M059J (cell line): ENCODE data around the gene SGCG. TPM values are rescaled to one million over a fixed set of nuclear protein-coding genes. Genes with fewer than 3 reads are reported as not detected.
"Not testable (repeated sequence)": the region's sequence is repeated elsewhere in the genome, so short reads cannot be mapped to it uniquely, and the experiment has no call there.

ENCODE experiments used
- DNase-seq: peaks from one replicate; pipeline ENCODE4 v3.0.0-alpha.2; 2012; ENCODE audit warnings: low read depth
- total RNA-seq: library from RNA; depleted of rRNA; stranded (reverse); fragments of >200 nt; shearing (Covaris generic); gene quantifications from 2 replicates; pipeline ENCODE4 v1.2.3, GENCODE V29; 2014

Gene SGCG
- total RNA-seq, 1 experiment from 2014 or later = not detected

DNA sequence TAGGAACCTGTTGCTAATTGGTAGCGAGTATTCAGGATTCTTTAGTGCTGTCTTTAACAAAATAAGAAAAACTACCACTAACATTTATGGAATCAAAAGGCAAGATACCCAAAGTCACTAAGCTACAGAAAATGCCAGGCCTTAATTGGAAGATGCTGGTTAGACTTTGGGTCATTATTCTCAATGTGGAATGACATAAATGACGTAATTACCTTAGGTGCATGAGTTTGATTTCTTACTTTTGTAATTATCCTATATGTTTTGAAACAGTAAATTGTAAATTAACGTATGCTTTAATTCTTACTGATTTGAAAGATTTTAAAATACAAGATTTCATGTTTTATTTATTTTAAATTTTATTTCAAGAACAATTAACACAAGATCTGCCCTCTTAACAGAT lies 25.0 kb downstream of the SGCG start:
- DNase-seq = no peak

DNA sequence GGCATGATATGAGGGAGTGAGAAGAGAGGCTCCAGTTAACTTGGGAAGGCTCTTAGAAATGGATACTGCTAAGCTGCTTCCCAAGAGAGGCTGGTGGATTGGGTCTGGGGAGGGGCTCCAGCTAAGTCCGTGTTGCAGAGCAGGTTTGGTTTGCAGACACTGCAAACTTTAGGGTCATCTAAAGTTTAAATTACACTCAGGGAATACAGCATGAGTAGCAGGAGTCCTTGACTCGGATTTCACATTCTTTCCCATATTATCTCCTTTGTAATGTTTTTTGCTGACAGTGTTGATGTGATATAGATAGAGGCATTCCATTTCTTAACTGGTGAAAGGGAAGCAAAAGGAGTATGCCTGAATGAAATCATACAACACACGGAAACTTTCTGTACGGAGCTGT lies 31.9 kb downstream of the SGCG start:
- no peak for DNase-seq

DNA sequence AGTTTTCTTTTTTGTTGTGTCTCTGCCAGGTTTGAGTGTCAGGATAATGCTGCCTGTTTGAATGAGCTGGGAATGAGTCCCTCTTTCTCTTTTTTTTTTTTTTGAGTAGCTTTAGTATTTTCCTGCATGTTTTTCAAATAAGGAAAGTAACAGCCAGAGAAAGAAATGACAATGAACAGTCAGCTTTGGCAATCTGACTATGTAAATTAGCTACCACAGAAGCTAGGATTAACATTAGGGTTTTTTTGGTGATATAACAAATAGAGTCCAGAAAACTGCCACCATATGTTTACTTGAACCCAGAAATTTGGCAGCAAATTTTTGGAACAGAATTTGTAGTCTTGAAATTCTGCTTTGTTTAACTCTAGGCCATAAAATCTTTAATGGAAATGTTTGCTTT lies 50.5 kb downstream of the SGCG start:
- DNase-seq = no peak

DNA sequence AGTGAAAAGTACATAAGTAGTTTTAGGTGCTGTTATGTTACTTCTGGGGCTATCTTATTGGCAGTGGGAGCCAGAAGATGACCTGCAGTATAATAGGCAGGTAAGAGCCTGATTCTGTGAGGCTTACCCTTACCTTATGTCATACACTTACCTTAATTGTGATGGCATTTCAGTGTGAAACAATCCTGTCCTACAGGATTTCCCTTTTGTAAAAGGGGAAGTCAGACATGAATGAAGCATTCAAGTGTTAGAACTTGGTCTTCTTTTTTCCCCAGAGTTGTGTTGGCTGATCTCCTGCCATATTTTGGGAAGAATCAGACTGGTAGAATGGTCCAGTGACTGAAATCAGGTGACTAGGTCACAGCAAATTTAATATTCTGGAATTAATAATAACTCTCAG lies 55.2 kb downstream of the SGCG start:
- DNase-seq = no peak

DNA sequence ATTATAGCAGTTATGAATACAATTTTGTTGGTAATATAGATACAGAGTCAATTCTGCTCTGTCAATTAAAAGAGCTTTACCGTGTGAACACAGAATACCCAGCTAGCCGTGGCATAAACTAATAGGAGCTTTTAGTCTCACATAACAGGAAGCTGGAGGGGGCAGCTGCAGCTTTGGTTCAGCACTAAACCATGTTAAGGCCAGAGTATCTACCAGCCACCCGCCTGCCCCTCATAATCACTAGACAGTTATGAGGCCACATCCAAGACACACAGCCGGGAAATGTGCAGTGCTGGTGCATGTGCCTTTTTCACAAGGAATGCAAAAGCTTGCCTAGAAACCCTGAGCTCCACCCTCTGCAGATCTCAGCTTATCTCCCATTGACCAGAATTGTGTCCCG lies 62.3 kb downstream of the SGCG start:
- no peak for DNase-seq

DNA sequence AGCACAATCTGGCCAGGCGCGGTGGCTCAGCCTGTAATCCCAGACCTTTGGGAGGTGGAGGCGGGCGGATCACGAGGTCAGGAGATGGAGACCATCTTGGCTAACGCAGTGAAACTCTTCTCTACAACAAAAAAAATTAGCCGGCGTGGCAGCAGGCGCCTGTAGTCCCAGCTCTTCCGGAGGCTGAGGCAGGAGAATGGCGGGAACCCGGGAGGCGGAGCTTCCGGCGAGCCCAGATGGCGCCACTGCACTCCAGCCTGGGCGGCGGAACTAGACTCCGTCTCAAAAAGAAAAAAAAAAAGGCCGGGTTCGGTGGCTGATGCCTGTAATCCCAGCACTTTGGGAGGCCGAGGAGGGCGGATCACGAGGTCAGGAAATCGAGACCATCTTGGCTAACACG lies 67.6 kb downstream of the SGCG start:
- DNase-seq = not testable (repeated sequence)

DNA sequence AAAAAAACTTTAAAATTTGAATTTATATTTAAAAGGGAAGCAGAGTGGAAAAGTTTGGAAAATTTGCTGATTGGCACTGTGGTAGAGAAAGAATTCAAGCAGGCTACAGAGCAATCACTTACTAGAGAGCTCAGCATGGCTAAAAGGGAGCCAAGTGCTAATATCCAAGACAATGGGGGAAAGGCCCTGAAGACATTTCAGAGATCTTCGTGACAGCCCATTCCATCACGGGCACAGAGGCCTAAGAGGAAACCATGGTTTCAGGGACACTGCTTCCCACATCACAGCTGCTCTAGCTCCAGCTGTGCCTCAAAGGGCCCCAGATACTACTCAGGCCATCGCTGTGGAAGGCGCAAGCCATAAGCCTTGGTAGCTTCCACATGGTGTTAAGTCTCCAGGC lies 73.7 kb downstream of the SGCG start:
- no peak for DNase-seq

DNA sequence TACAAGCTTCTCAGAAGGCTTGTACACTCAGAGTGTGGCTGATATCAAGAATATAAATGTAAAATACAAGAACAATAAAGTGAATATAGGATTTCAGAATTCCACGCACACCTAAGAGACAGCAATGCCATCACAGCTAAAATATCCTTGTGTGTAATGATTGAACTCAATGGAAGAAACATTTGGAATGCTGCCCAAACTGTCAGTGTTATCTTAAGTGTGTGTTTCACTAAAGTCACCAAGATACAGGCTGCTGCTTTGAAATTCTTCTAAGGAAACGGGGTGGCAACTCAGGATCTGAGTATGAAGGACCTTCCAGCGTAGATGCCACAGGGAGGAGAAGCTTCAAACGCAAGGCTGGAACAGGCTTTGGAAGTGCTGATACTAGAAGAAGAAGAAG lies 86.8 kb downstream of the SGCG start:
- DNase-seq = no peak

DNA sequence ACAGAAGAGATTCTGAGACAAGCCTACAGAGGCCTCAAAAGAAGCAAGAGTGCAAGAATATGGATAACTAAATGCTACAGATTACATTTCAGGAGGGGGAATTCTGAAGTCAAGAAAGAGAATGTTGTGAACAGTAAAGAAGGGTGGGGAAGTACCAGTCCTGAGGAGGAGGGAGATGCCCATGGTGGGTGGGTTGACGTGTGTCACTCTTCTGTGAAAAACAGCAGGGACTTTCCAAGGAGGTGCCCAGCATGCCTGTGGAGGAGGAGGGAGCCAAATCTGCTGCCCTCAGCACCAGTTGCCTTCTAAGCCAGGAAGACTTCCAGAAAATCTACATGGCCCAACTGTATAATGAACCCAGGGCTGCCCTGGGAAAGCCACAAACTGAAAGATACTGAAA lies 87.7 kb downstream of the SGCG start:
- DNase-seq = no peak

DNA sequence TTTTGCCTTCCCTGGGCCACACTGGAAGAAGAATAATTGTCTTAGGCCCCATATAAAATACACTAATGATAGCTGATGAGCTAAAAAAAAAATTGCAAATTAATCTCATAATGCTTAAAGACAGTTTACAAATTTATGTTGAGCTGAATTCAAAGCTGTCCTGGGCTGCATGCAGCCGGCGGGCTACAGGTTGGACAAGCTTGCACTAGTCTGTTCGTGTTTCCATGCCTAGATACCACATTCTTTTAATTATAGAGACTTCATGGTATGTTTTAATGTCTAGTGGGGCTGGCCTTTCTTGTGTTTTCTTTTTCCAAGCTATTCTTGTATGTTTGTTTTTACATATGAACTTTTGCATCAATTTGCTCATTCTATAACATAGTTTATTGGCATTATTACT lies 90.6 kb downstream of the SGCG start:
- no peak for DNase-seq

DNA sequence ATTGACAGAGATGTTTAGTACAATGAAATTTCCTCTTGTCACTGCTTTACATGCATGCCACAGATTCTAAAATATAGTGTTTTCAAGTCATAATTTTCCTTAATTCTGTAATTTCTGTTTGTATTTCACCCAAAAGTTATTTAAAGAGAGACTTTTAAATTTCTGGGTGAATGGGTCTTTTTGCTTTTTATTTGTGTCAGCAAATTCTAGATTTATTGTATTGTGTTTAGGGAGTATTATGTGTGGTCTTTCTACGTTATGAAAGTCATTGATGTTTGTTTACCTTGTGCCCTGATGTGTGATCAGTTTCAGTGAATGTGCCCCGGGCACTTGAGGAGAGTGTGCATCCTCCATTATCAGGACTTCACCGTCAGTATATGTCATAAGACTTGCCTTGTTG lies 92.7 kb downstream of the SGCG start:
- DNase-seq = no peak

DNA sequence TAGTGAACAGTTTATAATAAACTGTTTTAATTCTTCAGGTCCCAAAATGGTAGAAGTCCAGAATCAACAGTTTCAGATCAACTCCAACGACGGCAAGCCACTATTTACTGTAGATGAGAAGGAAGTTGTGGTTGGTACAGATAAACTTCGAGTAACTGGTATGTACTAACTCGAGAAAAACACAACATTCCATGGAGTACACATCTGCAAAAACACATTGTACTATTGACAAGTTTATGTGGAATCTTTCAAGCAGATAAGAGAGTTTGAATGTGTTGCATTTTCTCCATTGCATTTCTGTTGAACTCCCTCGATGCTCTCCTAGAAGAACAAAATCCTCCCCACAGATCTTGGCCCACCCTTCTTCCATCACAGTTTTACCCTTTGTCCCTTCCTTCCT lies 98.5 kb downstream of the SGCG start:
- DNase-seq = no peak

DNA sequence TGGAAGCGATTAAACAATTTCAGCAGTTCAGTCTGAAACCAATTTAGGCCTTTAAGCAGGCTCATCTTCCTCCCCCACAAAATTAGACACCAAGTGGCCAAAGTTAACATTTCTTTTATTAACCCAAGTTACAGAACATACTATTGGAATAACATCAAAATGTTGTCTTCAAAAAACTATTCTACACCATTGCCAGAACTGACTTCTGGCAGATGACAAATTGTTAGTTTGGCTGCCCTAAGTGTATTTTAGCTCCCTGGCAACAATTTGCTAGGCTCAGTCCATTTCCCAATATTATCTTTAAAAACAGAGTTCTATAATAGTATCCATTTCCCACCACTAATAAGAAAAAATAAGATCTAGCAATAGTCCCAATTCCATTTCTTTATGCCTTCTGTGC lies 107.8 kb downstream of the SGCG start:
- DNase-seq = no peak

DNA sequence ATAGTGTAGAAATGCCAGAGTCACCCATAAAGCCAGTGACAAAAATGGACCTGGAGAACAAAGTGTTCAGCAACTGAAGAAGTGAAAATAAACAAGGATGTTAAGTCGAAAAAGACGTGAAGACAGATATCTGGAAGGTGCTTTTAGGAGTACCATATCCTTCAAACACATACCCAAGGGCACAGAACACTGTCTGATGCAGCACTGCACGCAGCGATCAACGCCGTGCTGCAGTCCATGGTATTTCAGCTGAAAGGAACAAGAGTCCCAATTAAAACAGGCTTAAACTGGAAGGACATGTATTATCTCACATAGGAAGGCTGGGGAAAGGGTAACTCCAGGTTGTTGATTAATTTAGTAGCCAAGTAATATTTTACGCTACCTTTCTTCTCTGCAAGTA lies 108.2 kb downstream of the SGCG start:
- DNase-seq = no peak

DNA sequence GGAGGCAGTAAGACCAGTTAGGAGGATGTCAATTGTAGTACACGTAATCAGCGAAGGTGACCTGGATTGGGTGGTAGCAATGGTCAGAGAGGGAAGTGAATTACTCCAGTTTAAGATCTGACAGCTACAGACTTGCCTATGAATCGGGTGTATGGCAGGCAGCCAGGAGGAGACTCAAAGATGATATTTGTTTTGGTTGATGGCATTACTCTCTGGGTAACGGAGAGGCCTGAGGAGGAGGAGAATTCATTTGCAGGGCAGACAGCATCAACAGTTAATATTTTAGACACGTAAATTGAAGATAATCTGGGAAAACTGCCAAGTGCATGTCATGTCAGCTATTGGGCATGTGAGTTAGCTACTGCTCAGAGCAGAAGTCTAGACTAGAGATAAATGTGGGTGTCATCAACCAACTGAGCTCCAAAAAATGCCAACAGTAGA lies 109.2 kb downstream of the SGCG start:
- DNase-seq = peak; percentile 70

DNA sequence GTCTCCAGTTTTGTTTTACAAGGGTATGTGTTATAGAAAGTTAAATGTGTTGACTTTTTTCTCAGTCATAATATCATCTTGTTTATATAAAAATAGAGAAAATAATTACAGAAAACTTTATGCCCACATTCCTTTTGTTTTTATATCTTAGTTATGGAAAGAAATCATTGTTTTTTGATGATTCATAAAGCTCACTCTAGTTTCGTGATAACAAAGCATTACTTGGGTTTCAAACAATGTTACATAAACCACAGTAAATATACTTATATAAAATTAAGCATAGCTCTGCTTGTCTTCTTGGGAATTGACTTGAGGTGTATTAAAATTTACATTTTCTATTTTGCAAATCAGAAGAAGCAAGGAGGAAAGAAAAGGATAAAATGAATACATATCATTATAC lies 111.8 kb downstream of the SGCG start:
- peak; percentile 21 for DNase-seq

DNA sequence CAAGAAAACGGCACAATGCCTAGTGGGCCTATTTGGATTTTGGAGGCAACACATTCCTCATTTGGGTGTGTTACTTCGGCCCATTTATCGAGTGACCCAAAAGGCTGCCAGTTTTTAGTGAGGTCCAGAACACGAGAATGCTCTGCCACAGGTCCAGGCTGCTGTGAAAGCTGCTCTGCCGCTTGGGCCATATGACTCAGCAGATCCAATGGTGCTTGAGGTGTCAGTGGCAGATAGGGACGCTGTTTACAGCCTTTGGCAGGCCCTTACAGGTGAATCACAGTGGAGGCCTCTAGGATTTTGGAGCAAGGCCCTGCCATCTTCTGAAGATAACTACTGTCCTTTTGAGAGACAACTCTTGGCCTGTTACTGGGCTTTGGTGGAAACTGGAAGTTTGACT lies 134.1 kb downstream of the SGCG start:
- not testable (repeated sequence) for DNase-seq

DNA sequence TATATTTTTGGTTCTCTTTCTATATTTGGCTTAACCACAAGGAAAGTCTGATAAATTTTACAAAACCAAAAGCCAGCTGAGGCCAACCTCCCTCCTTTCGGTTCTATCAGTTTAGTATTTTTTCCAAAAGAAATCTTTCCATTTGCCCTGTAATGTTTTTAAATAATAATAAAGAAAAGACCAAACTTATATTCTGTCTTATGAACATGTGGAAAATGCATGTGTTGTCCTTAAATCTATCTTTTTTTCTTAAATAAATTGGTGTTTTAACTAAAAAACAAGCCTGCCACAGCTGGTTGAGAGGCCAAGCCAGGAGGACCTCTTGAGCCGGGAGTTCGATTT lies 139.1 kb downstream of the SGCG start:
- DNase-seq = no peak

DNA sequence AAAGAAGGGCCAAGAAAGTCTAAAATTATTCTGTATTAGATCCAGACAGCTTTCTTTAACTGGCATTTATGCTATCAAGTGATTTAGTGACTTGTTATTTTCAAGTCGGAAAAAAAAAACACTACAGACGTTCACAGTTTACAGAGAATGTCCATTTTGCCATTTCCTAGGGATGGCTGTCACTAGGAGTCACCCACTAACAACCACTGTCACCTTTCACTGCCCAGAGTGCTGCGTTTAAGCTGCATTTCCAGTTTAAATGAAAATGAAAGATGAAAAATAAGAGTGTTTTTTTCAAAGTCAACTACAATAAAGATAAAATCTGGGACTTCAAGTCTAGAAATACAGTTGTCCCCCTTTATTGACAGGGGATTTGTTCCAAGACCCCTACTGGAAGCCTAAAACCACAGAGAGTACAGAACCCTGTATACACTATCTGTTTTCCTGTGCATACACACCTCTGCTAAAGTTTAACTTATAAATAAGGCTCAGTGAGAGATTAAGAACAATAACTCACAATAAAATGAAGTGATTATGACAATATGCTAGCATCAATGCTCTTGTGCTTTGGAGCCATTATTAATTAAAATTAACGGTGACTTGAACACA lies 140.3 kb downstream of the SGCG start:
- no peak for DNase-seq

DNA sequence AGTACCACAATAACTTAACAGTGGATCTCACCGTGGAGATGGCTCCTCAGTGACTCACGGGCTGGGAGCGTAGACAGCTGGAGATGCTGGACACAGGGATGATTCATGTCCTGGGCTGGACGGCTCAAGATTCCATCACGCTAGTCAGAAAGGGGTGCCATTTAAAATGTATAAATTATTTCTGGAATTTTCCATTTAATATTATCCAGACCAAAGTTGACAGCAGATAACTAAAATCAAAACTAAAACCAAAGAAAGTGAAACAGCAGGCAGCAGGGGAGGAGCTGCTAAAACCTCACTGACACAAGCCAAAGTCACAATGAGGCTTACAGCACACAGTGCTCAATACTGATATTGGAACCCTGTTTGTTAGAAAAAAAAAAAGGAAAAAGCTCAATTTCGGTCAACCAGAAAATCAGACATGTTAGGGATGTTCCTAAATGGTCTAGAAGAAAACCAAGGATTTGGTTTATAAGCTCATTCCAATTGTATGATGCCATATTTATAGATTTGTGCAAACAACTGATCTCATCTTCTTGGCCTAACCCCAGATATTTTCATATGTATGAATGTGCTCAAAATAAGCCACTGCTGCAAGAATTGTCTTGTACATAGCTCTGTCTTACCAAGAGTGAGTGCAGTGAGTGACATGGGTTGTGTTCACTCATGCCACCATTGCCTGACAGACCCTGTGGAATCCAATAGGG lies 140.9 kb downstream of the SGCG start:
- DNase-seq = peak; percentile 94

DNA sequence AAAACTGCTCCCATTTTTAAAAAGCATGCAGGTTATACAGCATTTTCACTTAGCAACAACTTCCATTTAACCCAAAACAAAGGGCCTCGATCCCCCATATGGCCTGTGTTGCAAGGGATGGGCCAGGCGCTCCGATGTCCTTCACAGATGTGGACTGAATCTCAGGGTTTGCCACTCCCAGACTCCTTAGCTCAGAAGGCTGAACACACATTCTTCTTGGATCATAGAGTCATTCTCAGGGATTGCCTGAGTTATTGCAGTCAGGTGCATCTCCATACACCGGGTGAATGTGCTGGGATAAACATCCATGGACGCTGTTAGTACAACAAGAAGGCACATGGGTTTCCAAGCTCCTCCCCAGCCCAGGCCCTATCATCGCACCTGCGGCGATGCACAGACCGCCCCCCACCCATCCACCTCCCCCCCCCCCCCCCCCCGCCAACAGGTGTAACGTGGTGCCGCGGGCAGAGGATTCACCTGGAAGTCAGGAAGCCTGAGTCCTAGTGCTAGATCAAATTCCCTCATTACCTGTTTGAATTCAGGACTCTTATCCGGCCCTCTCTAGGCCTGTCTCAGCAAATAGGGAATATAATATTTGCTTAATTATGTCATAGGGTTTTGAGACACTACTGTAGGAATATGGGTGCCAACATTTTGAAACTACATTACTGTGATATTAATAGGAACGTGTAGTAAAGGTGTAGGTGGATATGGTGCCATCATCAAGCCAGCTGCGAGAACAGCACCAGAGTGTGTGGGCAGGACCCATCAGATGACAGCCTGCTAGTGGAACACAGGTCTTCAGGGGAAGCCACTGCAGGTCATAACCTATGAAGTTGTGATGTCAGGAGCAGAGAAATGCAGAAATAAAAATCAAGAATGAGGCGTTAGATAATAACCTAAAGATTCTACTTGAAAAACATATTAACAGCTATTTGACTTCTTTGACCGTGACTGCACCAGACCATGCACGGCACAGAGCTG lies 141.9 kb downstream of the SGCG start:
- no peak for DNase-seq

DNA sequence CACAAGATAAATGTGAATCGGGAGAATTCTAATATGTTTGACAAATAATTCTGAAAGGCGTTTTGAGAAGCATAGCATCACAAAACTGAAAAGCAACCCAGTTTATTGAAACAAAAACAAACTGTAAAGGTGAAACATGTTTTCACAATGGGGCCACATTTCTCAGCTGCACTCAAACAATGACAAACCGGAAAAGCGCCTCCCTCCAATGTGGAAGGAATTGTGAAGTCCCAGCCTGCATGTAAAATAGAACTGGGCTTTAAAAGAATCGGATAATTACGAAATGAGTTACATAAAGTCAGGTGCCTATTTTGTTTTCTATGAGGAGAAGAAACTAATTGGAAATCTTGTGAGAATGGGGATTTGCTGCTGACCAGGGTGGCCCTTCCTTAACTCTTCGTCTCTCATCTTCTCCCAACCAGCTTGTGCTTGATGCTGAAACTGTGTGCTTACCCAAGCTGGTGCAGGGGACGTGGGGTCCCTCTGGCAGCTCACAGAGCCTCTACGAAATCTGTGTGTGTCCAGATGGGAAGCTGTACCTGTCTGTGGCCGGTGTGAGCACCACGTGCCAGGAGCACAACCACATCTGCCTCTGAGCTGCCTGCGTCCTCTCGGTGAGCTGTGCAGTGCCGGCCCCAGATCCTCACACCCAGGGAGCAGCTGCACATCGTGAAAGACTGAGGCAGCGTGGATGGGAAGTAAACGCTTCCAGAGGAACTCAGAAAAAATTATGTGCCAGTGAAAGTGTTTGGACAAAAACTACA lies 143.3 kb downstream of the SGCG start:
- DNase-seq = no peak
